GM12875 (cell line): ENCODE results near the gene CISD3.

ENCODE experiments used
- H3K4me3 ChIP-seq: one replicate; pipeline ENCODE4 v1.5.1; 2011; ENCODE audit warnings: low read depth, low read length, control low read depth
- TF ChIP-seq, protein P1 (sequence below): IDR thresholded peaks from 2 replicates; pipeline ENCODE4 v1.5.1; 2011; ENCODE audit warnings: low read depth, mild to moderate bottlenecking, control low read depth, inconsistent platforms, low read length, moderate library complexity, borderline replicate concordance; ENCODE audit not compliant: insufficient read depth

CISD3 gene

GRCh38 chr17:38735161-38735997 is 5.2 kb downstream of the CISD3 start:
- TF ChIP-seq, protein P1, sequence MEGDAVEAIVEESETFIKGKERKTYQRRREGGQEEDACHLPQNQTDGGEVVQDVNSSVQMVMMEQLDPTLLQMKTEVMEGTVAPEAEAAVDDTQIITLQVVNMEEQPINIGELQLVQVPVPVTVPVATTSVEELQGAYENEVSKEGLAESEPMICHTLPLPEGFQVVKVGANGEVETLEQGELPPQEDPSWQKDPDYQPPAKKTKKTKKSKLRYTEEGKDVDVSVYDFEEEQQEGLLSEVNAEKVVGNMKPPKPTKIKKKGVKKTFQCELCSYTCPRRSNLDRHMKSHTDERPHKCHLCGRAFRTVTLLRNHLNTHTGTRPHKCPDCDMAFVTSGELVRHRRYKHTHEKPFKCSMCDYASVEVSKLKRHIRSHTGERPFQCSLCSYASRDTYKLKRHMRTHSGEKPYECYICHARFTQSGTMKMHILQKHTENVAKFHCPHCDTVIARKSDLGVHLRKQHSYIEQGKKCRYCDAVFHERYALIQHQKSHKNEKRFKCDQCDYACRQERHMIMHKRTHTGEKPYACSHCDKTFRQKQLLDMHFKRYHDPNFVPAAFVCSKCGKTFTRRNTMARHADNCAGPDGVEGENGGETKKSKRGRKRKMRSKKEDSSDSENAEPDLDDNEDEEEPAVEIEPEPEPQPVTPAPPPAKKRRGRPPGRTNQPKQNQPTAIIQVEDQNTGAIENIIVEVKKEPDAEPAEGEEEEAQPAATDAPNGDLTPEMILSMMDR, result peak; percentile 96
- H3K4me3 ChIP-seq, result no peak overlapping the region

DNA sequence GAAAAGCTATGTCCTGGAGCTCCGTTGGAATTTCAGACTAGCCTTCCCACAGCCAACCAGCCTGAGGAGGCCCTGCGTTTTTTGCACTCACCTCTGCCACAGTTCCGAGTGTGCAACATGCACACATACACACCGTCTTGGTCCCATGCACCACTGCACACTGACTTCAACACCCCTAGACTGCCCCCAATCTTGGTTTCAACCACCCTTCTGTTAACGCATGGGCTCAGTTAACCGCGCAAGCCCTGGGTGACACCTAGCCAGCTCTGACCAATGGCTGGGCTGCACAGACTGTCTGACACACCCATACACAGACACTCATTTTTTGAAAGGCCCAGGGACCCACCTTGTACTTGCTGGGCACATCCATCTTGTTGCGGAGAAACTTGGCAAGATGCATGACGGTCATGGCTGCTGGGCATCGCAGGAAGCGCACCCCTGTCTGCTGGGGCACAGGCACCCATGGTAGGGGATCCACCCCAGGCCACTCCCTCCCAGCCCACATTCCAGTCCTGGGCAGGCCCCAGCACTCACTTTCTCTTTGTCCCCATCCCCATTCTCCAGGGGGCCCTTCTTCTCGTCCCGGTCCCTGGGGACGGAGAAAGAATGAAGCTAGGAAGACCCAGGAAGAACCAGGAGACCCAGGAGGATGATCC is 8.0 kb downstream of the CISD3 start:
- no peak overlapping the region for H3K4me3 ChIP-seq
- TF ChIP-seq, protein P1, result no peak

- H3K4me3 ChIP-seq, result no peak overlapping the region
- TF ChIP-seq, protein P1, result no peak
Observed at GRCh38 chr17:38738686-38739085, 8.5 kb downstream of the CISD3 start.

DNA sequence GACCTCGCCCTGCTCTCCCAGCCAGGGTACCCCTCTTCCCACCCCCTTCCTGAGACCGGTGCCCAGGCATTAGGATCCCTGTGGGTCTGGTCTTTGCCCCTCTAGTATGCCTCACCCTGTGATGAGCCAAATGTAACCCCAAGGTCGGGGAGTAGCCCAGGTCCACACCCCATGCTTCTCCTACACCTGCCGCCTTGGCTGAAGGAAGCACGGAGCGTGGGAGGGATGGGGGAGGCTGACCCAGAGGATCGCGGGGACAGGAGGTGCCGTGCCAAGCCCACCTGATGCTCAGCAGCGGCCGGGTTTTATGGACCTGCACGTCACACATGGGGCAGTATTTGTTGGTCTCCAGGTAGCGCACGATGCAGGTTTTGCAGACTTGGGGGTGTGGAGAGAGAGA is 9.2 kb downstream of the CISD3 start:
- H3K4me3 ChIP-seq, result no peak overlapping the region
- TF ChIP-seq, protein P1, result no peak

- TF ChIP-seq, protein P1, result no peak
- no peak overlapping the region for H3K4me3 ChIP-seq
Observed at GRCh38 chr17:38740044-38740443, 9.9 kb downstream of the CISD3 start.

- TF ChIP-seq, protein P1, result no peak
- no peak overlapping the region for H3K4me3 ChIP-seq
Observed at GRCh38 chr17:38740806-38741205, 10.7 kb downstream of the CISD3 start.

- TF ChIP-seq, protein P1, result no peak
- H3K4me3 ChIP-seq, result no peak overlapping the region
Observed at GRCh38 chr17:38741461-38741860, 11.3 kb downstream of the CISD3 start.
